ENCODE data around the gene FCN1. TPM values are rescaled to one million over a fixed set of nuclear protein-coding genes. Genes with fewer than 3 reads are reported as not detected.

The FCN1 gene
- total and polyA plus RNA-seq, 10 of the 15 experiments (the other 5 are each of a cell fraction or from before 2014, with no cell fraction given): 0.08 TPM; not detected in 9

GRCh38 chr9:134913041-134913712, 4.5 kb downstream of the FCN1 start (continued):
- TF ChIP-seq ZBTB33 (IDR thresholded peaks at IDR 0.05): no peak
- no peak for TF ChIP-seq TAF1 (IDR thresholded peaks at IDR 0.05; ENCODE audit: borderline replicate concordance, low read depth, low read length)
- no peak for TF ChIP-seq CEBPB (IDR thresholded peaks at IDR 0.05; ENCODE audit: borderline replicate concordance in 1 of 2, low read depth in 2 of 2, low read length in 2 of 2)

- POLR2A ChIA-PET: no interaction called here
- Histone ChIP-seq H2AFZ (ENCODE audit: control insufficient read depth, low read depth, low read length) (no peak overlapping the region), H3K4me2 (ENCODE audit: control insufficient read depth, insufficient read depth) (no peak overlapping the region), H3K36me3 (ENCODE audit: control insufficient read depth in 2 of 2, insufficient read depth in 2 of 2, low read length in 1 of 2) (no peaks in the 10 kb centered on the region), H3K4me3 (no peak overlapping the region), H3K9me3 (replicated peaks; ENCODE audit: control insufficient read depth, insufficient read depth, low read length) (no peaks in the 10 kb centered on the region), H3K9ac (ENCODE audit: control insufficient read depth, insufficient read depth, low read length) (no peak overlapping the region), H3K79me2 (ENCODE audit: control insufficient read depth, insufficient read depth, low read length) (no peaks in the 10 kb centered on the region), H3K27me3 (replicated peaks in 1 of 2; ENCODE audit: control insufficient read depth in 2 of 2, insufficient read depth in 2 of 2, low read length in 1 of 2) (no peaks in the 10 kb centered on the region), H4K20me1 (ENCODE audit: control insufficient read depth, insufficient read depth) (no peaks in the 10 kb centered on the region), H3K27ac (ENCODE audit: control insufficient read depth, insufficient read depth) (no peak overlapping the region), H3K4me1 (ENCODE audit: control insufficient read depth, insufficient read depth, low read length) (no peaks in the 10 kb centered on the region)
- SMC1A ChIA-PET (ENCODE audit: uncharacterized antibody, unreplicated experiment): no interaction called here
- BruUV-seq (replicated peaks): no TSS peak
- in situ Hi-C loops (cut with MboI) (no loop called here), intact Hi-C loops (cut with micrococcal nuclease; ENCODE audit: unreplicated experiment) (no loop called here)
- RAD21 ChIA-PET (ENCODE audit: unreplicated experiment): no interaction called here
- FAIRE-seq (no peak), DNase-seq (ENCODE audit: low read depth, low spot score) (no peak), ATAC-seq (no peak)
- WGBS (ENCODE audit: insufficient coverage, insufficient replicate concordance, low lambda C conversion rate, missing lambda C conversion rate): 49% methylated on average over 17 of the region's 20 CpGs
- CTCF ChIA-PET: no interaction called here
- TF ChIP-seq ZBED1 (IDR thresholded peaks at IDR 0.05; ENCODE audit: borderline replicate concordance) (no peak), GATAD2B (conservative IDR thresholded peaks at IDR 0.05; ENCODE audit: low read depth) (no peak), SREBF2 (IDR thresholded peaks at IDR 0.05; ENCODE audit: low read length) (no peak), BACH1 (IDR thresholded peaks at IDR 0.05; ENCODE audit: borderline replicate concordance) (no peak), ELK1 (IDR thresholded peaks at IDR 0.05; ENCODE audit: low read depth, low read length) (no peak), CHD1 (IDR thresholded peaks at IDR 0.05; ENCODE audit: low read depth, low read length) (no peak), CEBPZ (IDR thresholded peaks at IDR 0.05; ENCODE audit: low read depth, low read length) (no peak), ZNF217 (IDR thresholded peaks at IDR 0.05) (no peak), E2F8 (IDR thresholded peaks at IDR 0.05; ENCODE audit: low read depth, partially characterized antibody) (no peak)
Observed at GRCh38 chr9:134912126-134912840, 5.4 kb downstream of the FCN1 start.

Measured in GM12878 (cell line).